HG03378 (cell line): Measurements from ENCODE around the gene NDUFS3.
A peak's percentile ranks its signal among the peaks of the same experiment; 100 is the strongest.
"Not testable (repeated sequence)": the region's sequence is repeated elsewhere in the genome, so short reads cannot be mapped to it uniquely, and the experiment has no call there.

ENCODE experiments used
- ATAC-seq: cut with Tn5 transposase; IDR thresholded peaks from one replicate; pipeline ENCODE4 v1.9.1; 2021; ENCODE audit warnings: mild to moderate bottlenecking, moderate library complexity; ENCODE audit not compliant: unreplicated experiment

NDUFS3 gene

DNA sequence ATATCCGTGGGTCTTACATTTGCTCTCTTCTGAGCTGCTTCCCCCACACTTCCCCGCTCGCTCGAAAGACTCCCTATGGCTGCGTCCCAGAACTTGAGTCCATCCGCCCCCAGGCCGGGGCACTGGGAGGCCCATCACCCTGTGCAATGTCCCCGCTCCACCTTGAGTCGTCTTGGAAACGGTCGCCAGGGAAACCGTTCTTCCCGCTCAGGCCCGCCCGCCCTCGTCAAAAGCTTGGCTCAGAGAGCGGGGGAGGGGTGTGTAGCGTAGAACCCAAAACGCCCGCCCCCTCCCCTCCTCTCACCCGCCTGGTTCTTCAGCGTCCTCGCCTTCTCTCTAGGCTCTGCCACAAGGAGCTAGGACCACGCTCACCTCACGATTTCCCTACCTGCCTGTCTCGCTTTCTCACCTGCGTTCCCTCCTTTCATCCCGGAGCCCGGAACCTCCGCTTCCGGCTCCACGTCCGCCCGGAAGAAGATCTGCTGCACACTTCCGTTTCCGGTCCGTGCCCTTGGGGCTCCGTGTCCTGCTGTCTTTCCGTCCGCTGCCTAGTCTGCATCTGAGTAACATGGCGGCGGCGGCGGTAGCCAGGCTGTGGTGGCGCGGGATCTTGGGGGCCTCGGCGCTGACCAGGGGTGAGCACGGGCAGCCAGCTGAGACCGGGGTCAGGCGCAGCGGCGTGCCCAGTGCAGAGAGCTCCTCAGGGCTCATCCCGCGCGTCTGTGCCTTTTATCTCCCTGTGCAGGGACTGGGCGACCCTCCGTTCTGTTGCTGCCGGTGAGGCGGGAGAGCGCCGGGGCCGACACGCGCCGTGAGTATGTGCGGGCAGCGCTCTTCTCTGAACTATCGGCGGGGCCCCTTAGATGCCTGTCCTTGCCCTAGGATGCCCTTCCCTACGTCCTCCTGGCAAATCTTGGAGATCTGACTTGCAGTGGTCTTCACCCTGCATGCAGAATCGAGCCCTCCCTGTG, at the start of gene NDUFS3, which contains the start of gene KBTBD4:
NDUFS3 (plus strand) TSS at position 551 of the 971 bp plus-strand sequence; CDS start at position 569, 18 bp downstream.
KBTBD4 (minus strand) TSS at position 447 of the 971 bp plus-strand sequence; CDS start at position 428, 19 bp downstream.
- peak; percentile 87 for ATAC-seq

DNA sequence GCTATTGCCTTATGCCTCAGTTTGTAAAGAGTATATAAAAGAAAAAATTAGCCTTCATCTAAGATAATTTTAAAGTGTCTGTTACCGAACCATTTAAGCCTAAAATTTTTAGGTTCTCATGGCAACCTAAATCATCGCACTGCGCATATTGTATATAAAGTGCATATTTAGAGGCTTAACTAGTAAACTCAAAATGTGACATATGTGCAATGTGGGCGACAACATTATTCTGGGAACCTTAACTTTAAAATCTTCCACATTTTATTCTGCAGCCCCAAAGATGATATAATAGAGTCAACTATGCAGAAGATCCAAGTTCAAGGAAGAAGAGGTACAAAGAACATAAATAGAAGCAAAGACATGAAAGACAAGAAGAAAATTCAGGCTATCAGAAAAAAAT, 48.9 kb upstream of the NDUFS3 start:
- ATAC-seq: no peak

DNA sequence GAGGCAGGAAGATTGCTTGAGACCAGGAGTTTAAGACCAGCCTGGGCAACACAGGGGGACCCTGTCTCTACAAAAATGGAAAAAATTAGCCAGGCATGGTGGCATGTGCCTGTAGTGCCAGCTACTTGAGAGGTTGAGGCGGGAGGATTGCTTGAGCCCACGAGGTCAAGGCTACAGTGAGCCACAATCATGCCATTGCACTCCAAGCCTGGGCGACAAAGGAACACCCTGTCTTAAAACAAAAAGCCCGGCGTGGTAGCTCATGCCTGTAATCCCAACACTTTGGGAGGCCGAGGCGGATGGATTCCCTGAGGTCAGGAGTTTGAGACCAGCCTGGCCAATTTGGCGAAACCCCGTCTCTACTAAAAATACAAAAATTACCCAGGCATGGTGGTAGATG, 48.2 kb upstream of the NDUFS3 start:
- not testable (repeated sequence) for ATAC-seq

DNA sequence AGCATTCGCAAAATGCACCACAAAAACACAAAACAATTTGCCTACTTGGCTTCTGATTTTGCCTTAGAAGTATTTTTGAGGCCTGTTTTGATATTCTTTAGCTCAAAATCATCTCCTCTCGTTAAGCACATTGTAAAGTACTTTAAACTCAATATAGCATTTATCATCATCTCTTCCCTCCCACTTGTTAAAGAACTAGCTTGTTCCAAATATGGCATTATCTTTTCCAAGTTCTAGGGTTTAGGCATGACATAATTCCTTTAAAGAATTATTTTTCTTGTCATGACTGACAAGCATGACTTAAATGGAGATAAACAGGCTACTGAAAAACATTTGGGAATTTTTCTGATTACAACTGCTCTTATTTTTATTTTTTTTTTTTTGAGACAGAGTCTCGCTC, 47.2 kb upstream of the NDUFS3 start:
- no peak for ATAC-seq

DNA sequence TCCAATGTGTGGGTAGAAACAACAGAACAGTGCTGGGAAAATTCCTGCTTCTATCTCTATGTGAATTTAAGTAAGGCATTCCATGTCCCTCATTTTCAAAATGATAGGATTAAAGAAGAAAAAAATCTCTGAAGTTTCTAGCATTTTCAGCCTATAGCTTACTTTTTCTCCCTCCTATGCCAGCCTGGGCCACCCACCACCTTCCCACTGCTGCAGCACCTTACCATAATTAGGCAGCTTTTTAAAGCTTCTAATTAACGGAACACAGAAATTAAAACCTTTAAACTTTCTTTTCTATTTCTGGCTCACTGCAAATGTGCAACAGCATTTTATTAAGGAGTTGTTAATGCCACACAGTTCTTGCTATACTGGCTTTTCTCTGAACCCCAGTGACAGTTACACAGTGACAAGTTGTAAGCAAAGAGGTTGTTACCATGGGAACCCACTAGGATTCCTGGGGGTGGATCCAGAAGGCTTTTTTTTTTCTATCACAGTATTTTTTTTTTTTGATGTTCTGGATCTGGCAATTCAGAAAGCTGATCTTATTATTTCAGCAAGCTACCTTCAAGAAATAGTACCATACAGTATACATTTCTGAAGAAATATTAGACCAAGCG, 46.2 kb upstream of the NDUFS3 start:
- no peak for ATAC-seq

DNA sequence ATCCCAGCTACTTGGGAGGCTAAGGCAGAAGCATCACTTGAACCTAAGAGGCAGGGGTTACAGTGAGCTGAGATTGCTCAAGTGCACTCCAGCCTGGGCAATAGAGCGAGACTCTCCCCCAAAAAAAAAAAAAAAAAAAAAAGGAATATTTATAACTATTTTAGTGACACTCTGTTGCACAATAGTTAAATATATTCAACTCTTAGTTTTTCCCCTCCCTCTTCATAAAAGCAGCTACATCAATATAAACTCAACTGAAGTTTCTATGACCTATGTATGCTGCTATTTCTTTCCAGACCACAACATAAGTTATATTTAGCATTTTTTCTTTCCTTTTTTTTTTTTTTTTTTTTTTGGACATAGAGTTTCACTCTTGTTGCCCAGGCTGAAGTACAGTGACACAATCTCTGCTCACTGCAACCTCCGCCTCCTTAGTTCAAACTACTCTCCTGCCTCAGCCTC, 45.2 kb upstream of the NDUFS3 start:
- ATAC-seq: no peak

DNA sequence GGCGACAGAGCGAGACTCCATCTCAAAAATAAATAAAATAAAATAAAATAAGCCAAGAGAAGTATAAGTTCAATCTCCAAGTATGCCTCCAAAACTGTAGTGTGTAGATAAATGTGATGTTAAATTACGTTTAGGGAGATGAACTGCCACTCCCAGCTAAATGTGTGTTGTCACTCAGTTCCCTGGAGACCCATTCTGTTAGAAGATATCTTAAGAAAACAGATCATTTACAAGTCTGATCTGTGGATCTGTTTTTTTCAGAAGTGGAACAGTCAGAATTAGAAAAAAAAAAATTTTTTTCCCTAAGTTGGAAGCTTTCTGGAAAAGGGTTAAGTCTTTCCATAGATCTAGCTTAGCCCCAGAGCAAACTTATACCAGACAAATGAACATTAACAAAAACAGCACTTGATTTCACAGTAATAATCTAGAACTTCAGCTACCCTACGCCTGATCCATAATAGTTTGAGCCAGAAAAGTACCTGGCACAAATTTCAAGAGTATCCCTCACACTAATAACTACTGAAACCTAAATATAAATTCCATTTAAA, 44.1 kb upstream of the NDUFS3 start:
- ATAC-seq: no peak

DNA sequence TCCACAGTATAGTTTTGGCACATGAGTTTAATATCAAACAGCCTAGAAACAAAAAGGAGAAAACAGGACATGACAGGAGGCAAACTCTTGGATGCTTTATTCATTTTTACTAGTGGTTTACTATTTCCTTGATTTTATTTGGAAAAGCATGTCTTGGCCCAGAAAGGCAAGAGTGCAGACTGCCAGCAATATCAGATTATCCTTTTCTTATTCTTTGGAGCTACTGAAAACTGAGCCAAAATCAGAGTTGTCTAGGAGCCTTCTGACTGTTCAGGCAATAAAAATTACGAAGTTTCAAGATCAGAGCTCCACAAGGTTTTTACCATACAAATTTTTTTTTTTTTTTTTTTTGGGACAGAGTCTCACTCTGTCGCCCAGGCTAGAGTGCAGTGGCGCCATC, 42.0 kb upstream of the NDUFS3 start:
- no peak for ATAC-seq

DNA sequence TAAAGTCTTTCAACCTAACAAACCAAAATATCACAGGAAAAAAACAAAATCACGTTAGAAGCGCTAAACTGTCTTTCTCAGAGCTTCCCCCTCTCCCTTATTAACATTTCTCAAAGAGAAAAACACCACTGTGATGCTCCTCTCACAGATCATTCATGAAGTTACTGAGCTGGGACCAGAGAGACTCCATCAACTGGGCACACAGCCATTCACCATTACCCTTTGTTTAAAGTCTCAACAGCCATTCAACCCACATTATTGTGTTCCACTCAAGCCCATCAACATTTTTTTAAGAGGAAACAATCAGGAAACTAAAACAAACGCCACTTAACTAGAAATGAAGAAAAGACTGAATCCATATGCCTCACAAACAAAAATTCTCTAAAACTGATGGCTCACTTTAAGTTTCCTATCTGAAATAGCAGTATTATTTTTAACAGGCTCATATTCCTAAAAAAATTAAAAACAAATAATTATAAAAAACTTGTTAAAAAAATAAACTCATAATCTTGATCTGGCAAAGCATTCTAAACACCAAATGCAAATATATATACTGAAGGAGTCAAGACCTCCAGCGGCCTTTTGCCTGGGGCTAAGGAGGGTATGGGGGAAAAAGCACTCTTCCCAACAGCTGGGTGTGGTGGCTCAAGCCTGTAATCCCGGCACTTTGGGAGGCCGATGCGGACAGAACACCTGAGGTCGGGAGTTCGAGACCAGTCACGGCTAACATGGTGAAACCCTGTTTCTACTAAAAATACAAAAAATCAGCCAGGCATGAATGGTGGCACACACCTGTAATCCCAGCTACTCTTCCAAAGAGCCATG, 39.9 kb upstream of the NDUFS3 start:
- no peak for ATAC-seq

DNA sequence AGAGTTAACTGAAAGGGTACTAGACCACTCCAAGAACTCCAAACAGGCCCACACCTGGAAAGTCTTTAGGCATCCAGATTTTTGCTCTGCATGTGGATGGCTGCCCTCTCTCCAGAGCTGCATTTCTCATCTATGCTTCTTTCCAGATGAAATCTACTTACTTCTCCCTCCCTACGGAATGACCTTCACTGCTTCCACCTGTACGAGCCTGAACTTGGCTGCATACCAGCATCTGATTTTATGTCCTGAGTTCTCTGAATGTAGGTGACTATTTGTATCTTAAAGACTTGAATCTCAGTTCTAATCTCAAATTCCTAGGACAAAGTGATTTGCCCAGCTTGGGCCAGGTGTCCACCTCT, 39.2 kb upstream of the NDUFS3 start:
- no peak for ATAC-seq

DNA sequence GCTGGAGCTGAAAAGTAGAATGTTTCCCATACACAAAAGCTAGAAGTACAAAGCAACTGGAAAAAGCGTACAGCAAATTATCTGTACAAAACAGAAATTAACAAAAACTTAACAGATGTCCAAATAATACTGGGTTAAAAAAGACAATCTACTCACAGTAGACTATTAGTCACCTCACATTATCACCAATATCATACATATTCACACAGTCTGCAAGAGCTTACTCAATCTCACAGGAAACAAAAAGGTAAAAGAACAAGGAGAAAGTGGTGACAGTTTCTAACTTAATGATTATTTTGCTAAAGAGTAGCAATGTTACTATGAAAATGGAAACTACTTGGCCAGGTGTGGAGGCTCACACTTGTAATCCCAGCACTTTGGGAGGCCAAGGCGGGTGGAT, 37.8 kb upstream of the NDUFS3 start:
- ATAC-seq: no peak

DNA sequence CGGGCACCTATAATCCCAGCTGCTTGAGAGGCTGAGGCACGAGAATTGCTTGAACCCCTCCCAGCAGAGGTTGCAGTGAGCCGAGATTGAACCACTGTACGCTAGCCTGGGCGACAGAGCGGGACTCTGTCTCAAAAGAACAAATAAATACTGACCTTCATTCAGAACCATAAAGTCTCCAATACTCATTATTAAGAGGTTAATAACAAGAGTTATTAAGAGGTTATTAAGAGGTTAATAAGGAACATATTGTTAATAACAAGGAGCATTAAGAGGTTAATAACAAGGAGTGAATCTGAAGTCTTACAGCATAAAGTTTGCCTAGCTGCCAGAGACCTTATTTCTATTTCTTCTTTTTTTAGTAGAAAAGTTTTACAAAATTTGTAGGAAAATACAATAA, 33.6 kb upstream of the NDUFS3 start:
- no peak for ATAC-seq

DNA sequence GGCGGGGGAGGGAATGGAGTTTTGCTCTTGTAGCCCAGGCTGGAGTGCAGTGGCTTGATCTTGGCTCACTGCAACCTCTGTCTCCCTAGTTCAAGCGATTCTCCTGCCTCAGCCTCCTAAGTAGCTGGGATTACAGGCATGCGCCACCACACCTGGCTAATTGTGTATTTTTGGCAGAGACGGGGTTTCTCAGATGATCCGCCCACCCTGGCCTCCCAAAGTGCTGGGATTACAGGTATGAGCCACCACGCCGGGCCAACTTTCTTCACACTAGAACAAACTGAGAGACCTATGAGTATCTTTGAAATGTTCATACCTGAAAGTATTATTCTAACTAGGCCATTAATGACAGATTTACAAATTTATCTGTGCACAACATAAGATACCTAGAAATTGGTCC, 32.6 kb upstream of the NDUFS3 start:
- not testable (repeated sequence) for ATAC-seq

DNA sequence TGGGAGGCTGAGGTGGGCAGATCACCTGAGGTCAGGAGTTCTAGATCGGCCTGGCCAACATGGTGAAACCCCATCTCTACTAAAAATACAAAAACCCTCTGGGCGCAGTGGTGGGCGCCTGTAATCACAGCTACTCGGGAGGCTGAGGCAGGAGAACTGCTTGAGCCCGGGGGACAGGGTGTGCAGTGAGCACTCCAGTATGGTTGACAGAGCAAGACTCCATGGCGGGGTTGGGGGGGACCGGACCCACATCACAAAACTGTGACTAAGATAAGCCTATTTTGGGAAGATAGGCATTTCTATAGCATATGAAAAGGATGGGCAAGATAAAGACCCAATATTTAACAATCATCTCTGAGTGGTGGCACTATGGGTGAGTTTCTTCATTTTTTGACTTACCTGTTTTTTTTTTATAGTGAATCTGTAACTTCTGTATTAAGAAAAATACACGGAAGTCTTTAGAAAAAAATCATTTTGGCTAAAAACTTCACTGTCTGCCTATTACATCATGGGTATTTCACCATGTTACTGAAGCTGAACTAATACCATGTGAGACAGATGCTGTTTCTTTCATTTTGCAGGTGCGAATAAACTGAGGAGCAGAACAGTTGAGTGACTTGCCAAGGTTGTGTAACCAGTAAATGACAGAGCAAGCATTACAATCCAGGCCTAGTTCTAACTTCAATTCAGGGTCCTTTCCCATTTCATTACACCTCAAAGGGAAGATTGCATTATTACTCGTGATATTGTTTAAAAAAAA, 28.4 kb upstream of the NDUFS3 start:
- no peak for ATAC-seq

DNA sequence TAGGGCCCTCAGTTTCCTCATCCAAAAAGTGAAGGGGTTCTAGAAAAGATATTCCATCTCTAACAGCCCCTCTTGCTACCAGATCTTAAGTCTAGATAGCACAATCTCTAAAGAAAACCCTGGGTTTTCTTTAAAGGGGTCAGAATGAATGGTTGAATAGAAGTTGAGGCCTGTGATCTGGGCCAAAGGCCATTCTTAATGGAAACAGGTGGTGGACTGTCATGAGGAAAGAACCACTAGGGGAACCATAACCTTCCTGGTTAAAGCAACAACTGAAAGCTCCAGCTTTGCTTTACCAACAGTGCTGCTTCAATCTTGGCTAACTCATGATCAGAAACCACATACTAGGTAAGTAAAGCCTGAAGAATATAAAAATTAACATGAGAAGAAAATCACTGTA, 27.8 kb upstream of the NDUFS3 start:
- no peak for ATAC-seq

DNA sequence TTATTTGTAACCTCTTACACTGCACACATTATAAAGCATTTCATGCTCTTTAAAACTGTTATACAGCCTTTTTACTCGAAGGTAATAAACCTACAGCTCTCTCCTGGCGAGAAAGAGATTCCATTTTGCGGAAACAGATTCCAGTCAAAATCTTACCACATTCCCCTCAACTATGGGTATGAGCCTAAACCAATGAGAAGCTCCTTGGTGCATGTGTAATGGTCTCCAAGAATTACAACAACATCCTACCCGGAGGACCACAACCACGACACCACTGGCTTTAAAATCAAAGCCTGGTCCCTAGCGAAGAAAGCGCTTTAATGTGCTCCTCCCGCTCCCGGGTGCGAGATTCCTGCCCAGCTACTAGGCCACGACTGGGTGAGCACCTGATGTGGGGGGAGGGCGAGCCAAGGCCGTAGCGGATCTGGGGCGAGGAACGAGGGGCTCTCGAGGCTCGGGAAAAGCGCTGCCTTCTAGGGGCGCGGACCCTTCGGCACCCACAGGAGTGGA, 26.8 kb upstream of the NDUFS3 start:
- ATAC-seq: no peak

DNA sequence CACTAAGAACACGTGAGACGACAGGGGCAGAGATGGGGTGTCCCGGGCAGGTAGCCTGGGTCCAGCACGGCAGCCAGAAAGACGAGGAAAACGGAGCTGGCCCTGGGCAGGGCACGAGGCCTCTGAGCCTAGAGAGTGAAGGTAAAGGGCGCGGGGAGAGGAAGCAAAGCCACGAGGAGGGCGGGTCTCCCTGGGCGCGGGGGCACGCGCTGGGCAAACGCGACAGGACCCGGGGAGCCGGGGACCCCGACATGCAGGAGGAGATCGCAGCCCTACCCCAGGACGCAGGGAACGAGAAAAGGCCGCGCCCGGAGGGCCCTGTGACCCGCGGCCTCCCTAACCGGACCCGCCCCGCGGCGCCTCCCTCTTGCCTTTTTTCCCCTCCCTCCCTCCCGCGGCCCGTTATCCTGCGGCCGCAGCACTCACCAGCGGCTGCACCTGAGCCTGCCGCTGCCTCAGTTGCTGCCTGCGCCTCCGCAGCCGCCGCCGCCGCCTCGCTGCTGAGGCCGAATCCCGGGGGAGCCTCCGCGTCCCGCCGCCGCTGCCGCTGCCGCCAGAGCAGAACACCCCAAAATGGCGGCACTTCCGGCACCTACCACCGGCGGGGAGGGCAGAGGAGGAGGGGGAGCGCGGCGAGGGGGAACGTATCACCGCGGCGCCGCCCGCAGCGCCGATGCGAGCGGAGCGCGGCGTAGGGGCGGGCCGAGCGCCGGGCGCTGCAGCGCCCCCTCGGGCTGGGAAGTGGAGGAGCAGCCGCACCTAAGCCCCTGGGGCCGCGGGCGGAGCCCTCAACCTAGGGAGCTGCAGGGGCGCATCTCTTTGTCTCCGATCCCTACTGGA, 26.1 kb upstream of the NDUFS3 start, which contains the start of gene CELF1:
CELF1 (minus strand) TSS at position 567 of the 840 bp plus-strand sequence. CDS start 53,609 bp downstream, outside the sequence.
- ATAC-seq: peak; percentile 84

DNA sequence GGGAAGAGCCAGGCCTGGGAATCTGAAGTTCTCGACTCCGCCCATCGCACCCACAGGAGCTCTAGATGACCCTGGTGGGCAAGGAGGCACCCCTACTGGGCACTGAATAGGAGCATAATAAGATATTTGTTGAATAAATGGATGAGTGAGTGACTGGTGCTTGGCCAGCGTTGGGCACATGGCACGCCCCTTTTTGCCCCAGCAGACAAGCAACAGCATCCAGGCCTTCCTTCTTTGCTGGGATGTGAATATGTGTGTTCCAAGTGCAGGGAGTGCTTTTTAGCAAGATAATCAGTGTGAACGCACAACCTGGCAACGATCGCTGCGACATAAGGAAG, 25.5 kb upstream of the NDUFS3 start:
- peak; percentile 35 for ATAC-seq

DNA sequence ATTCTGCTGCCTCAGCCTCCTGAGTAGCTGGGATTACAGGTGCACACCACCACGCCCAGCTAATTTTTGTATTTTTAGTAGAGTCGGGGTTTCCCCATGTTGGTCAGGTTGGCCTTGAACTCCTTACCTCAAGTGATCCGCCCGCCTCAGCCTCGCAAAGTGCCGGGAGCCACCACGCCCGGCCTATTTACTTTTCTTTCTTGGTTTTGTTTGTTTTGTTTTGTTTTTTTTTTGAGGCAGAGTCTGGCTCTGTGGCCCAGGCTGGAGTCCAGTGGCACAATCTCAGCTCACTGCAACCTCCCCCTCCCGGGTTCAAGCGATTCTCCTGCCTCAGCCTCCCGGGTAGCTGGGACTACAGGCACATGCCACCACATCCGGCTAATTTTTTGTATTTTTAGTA, 21.9 kb upstream of the NDUFS3 start:
- not testable (repeated sequence) for ATAC-seq
